GM12878 (cell line): Measurements from ENCODE around the gene GRM7. TPM values are rescaled to one million over a fixed set of nuclear protein-coding genes. Genes with fewer than 3 reads are reported as not detected.

ENCODE experiments used
- ATAC-seq: fragments of 200-7000 bp; cut with Tn5 transposase; 3 replicates; pipeline ENCODE4 v1.9.1; 2020; ENCODE audit warnings: mild to moderate bottlenecking, moderate library complexity
- BruUV-seq: library from RNA; stranded (reverse); fragments of 400-500 nt; replicated peaks from 2 replicates; lab custom pipeline; 2021; lab: Mats Ljungman, UMichigan
- CTCF ChIA-PET: fragments of 300-600 bp; sonication (Branson Sonifier 250); formaldehyde crosslinking; extraction: SDS; loops from one replicate; lab custom pipeline; 2021; ENCODE audit warnings: inconsistent platforms; lab: Yijun Ruan, JAX
- POLR2A ChIA-PET: fragments of 350-600 bp; formaldehyde crosslinking; extraction: SDS; loops from one replicate; lab custom pipeline; 2021; ENCODE audit warnings: inconsistent platforms; lab: Charles Lee
- RAD21 ChIA-PET: fragments of 300-600 bp; sonication (Branson Sonifier 250); formaldehyde crosslinking; loops from one replicate; lab custom pipeline; 2023; ENCODE audit warnings: antibody characterized with exemption; ENCODE audit not compliant: unreplicated experiment; lab: Charles Lee
- SMC1A ChIA-PET: fragments of 300-600 bp; sonication (Branson Sonifier 250); formaldehyde crosslinking; loops from one replicate; lab custom pipeline; 2023; ENCODE audit not compliant: unreplicated experiment, uncharacterized antibody; lab: Charles Lee
- DNase-seq: peaks from one replicate; pipeline ENCODE4 v3.0.0-alpha.2; 2011; ENCODE audit warnings: low read depth, low spot score
- FAIRE-seq: peaks from 3 replicates; lab custom pipeline; 2011; peaks lifted over from hg19 to GRCh38; lab: Jason Lieb, UNC
- H2AFZ ChIP-seq: 2 replicates; pipeline ENCODE4 v1.6.0; 2011; ENCODE audit warnings: low read depth, low read length, control low read depth; ENCODE audit not compliant: control insufficient read depth
- H3K27ac ChIP-seq: 2 replicates; pipeline ENCODE4 v1.5.1; 2011; ENCODE audit warnings: control low read depth; ENCODE audit not compliant: control insufficient read depth, insufficient read depth
- H3K27me3 ChIP-seq, 2 experiments: replicated peaks in 1 of 2; 2 replicates each; pipeline versions ENCODE4 v1.6.0 to v1.6.1; 2011; ENCODE audit warnings: low read length in 1 of 2; ENCODE audit not compliant: control insufficient read depth in 2 of 2, insufficient read depth in 2 of 2
- H3K36me3 ChIP-seq, 2 experiments: 2 replicates each; pipeline ENCODE4 v1.5.1; 2011; ENCODE audit warnings: low read length in 1 of 2; ENCODE audit not compliant: control insufficient read depth in 2 of 2, insufficient read depth in 2 of 2
- H3K4me1 ChIP-seq: 2 replicates; pipeline ENCODE4 v1.6.1; 2011; ENCODE audit warnings: mild to moderate bottlenecking, low read length, moderate library complexity, mixed read lengths; ENCODE audit not compliant: control insufficient read depth, insufficient read depth
- H3K4me2 ChIP-seq: 2 replicates; pipeline ENCODE4 v1.6.0; 2011; ENCODE audit warnings: control low read depth; ENCODE audit not compliant: control insufficient read depth, insufficient read depth
- H3K4me3 ChIP-seq: fragments of 200-600 bp; sonication (generic); 2 replicates; pipeline ENCODE4 v1.5.1; 2016
- H3K79me2 ChIP-seq: 2 replicates; pipeline ENCODE4 v1.6.0; 2011; ENCODE audit warnings: low read length; ENCODE audit not compliant: control insufficient read depth, insufficient read depth
- H3K9ac ChIP-seq: 2 replicates; pipeline ENCODE4 v1.8.0; 2011; ENCODE audit warnings: low read length, control low read depth, mixed read lengths; ENCODE audit not compliant: control insufficient read depth, insufficient read depth
- H3K9me3 ChIP-seq: replicated peaks from 3 replicates; pipeline ENCODE4 v1.5.1; 2011; ENCODE audit warnings: mild to moderate bottlenecking, low read length; ENCODE audit not compliant: control insufficient read depth, insufficient read depth
- H4K20me1 ChIP-seq: 2 replicates; pipeline ENCODE4 v1.6.0; 2011; ENCODE audit not compliant: control insufficient read depth, insufficient read depth
- CEBPZ ChIP-seq: fragments of 150-350 bp; IDR thresholded peaks from 2 replicates; pipeline ENCODE4 v1.6.1; 2016; ENCODE audit warnings: low read depth, low read length
- KLF5 ChIP-seq: fragments of 450-650 bp; IDR thresholded peaks from 2 replicates; pipeline ENCODE4 v1.6.1; 2014; ENCODE audit warnings: mild to moderate bottlenecking; ENCODE audit not compliant: partially characterized antibody
- PAX5 ChIP-seq: IDR thresholded peaks from 2 replicates; pipeline ENCODE4 v1.6.1; 2011; ENCODE audit warnings: low read depth, low read length, borderline replicate concordance
- POU2F2 ChIP-seq: IDR thresholded peaks from 3 replicates; pipeline ENCODE4 v1.6.1; 2011; ENCODE audit warnings: low read depth, mild to moderate bottlenecking, low read length, borderline replicate concordance
- TCF3 ChIP-seq: IDR thresholded peaks from 2 replicates; pipeline ENCODE4 v1.6.1; 2012; ENCODE audit warnings: low read depth, mild to moderate bottlenecking, low read length, borderline replicate concordance; ENCODE audit not compliant: insufficient read depth
- ZBTB11 ChIP-seq: fragments of 450-650 bp; formaldehyde crosslinking; IDR thresholded peaks from 2 replicates; pipeline ENCODE4 v1.5.0; 2022; ENCODE audit warnings: mild to moderate bottlenecking, missing genetic modification characterization
- ZNF207 ChIP-seq: fragments of 450-650 bp; IDR thresholded peaks from 2 replicates; pipeline ENCODE4 v1.6.1; 2014; ENCODE audit warnings: antibody characterized with exemption, mild to moderate bottlenecking, borderline replicate concordance
- WGBS: methylation state at CpG from one replicate; pipeline ENCODE4 v1.1.6; 2016; ENCODE audit warnings: low lambda C conversion rate; ENCODE audit not compliant: insufficient replicate concordance, insufficient coverage; ENCODE audit errors: missing lambda C conversion rate; 5-methylcytosine and 5-hydroxymethylcytosine counted together
- in situ Hi-C: fragments of 300-500 bp; cut with MboI; formaldehyde crosslinking; loops from 9 replicates; pipeline ENCODE4 v1.14.3; 2018; ENCODE audit warnings: mixed read lengths
- intact Hi-C: fragments of 100-400 bp; cut with micrococcal nuclease; formaldehyde crosslinking; loops from one replicate; pipeline ENCODE4 v1.14.2; 2022; ENCODE audit not compliant: unreplicated experiment
- polyA plus RNA-seq, 11 experiments: library from polyadenylated mRNA; depleted of rRNA in 4 of 11; unstranded in 6 of 11; stranded (reverse) in 5 of 11; fragments of >200 nt; fragmentation: Nextera tagmentation in 4 of 11; fragmentation: Illumina TruSeq in 1 of 11; extraction: Ambion mirVana in 4 of 11; extraction: Trizol in 1 of 11; gene quantifications; 1 replicate in 1 of 11; 2 replicates in 10 of 11; pipeline versions ENCODE4 v1.2.1 to v1.2.3, GENCODE V29; 2011 to 2016; ENCODE audit warnings: inconsistent platforms in 2 of 11, missing spikeins in 2 of 11, low read depth in 1 of 11
- total RNA-seq, 4 experiments: library from RNA; depleted of rRNA in 3 of 4; stranded (reverse); fragments of >200 nt in 3 of 4; fragmentation: Illumina TruSeq in 1 of 4; extraction: Trizol in 1 of 4; gene quantifications; 2 replicates each; pipeline versions ENCODE4 v1.2.1 to v1.2.3, GENCODE V29; 2013 to 2021

GRM7 gene
- total and polyA plus RNA-seq, 10 of the 15 experiments (the other 5 are each of a cell fraction or from before 2014, with no cell fraction given): not detected

- no peak for TF ChIP-seq ZNF207
- no peak for TF ChIP-seq TCF3
- Histone ChIP-seq H3K36me3 (no peaks in the 10 kb centered on the region), H3K27me3 (no peaks in the 10 kb centered on the region), H3K9me3 (no peaks in the 10 kb centered on the region), H3K9ac (no peak overlapping the region), H3K4me3 (no peak overlapping the region), H3K4me1 (no peaks in the 10 kb centered on the region), H3K4me2 (no peak overlapping the region), H3K27ac (no peak overlapping the region), H4K20me1 (no peaks in the 10 kb centered on the region), H3K79me2 (no peaks in the 10 kb centered on the region), H2AFZ (no peak overlapping the region)
- 37% methylated on average over 1 of the region's 1 CpG for WGBS
- FAIRE-seq (no peak), DNase-seq (no peak), ATAC-seq (no peak)
- intact Hi-C loops: no loop called here
- in situ Hi-C loops: no loop called here
- CTCF ChIA-PET: interaction anchor here (0.8 to 1.8 kb wide), 3 partner anchors 8 to 703 kb away, joined by 3 to 4 read pairs (median 3); no protein-coding TSS in a partner anchor
- POLR2A ChIA-PET: no interaction called here
- no TSS peak for BruUV-seq
- SMC1A ChIA-PET: no interaction called here
- RAD21 ChIA-PET: no interaction called here
Measured at GRCh38 chr3:7536921-7537320, 676.0 kb downstream of the GRM7 start.

- ChIA-PET SMC1A (interaction anchor here (1.3 kb wide), 1 partner anchor 20 kb away, joined by 4 read pairs; no protein-coding TSS in a partner anchor), CTCF (interaction anchor here (1.9 kb wide), 1 partner anchor 39 kb away, joined by 5 read pairs; no protein-coding TSS in a partner anchor), RAD21 (no interaction called here), POLR2A (no interaction called here)
- no peak overlapping the region for H3K4me3 ChIP-seq
- FAIRE-seq: no peak
- in situ Hi-C loops: no loop called here
- no peak overlapping the region for H2AFZ ChIP-seq
- no TSS peak for BruUV-seq
- no peak overlapping the region for H3K4me2 ChIP-seq
- WGBS: 12% methylated on average over 5 of the region's 5 CpGs
- H4K20me1 ChIP-seq: no peaks in the 10 kb centered on the region
- H3K9me3 ChIP-seq: no peaks in the 10 kb centered on the region
- H3K27me3 ChIP-seq: no peaks in the 10 kb centered on the region
- H3K79me2 ChIP-seq: no peaks in the 10 kb centered on the region
- no peaks in the 10 kb centered on the region for H3K4me1 ChIP-seq
- no peak for DNase-seq
- intact Hi-C loops: no loop called here
- H3K9ac ChIP-seq: no peak overlapping the region
- H3K36me3 ChIP-seq: no peaks in the 10 kb centered on the region
- H3K27ac ChIP-seq: no peak overlapping the region
- ATAC-seq: no peak
- TF ChIP-seq POU2F2 (no peak), ZBTB11 (no peak), KLF5 (no peak), CEBPZ (no peak), PAX5 (no peak)
Measured at GRCh38 chr3:7543294-7543880, 682.5 kb downstream of the GRM7 start.
